ENCODE data around the gene PPP1CB.
A peak's percentile ranks its signal among the peaks of the same experiment; 100 is the strongest.

The PPP1CB gene

DNA sequence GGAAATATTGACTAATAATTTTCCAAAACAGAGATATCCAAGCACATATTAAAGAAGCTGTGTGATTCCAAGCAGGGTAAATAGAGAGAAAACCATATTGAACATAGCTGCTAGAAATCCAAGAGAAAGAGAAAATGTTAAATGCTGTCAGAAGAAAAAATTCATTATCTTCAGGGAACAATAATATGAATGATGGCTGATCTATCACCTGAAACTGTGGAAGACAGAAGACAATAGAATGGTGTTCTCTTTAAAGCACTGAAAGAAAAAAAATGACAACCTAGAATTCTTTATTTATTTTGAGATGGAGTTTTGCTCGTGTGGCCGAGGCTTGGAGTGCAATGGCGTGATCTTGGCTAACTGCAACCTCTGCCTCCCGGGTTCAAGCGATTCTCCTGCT lies 17.3 kb downstream of the PPP1CB start:
- Histone ChIP-seq H3K9me3 (ENCODE audit: control insufficient read depth, insufficient read depth, low read depth, low read length) (no peaks in the 10 kb centered on the region), H3K36me3 (ENCODE audit: control insufficient read depth in 2 of 2, insufficient read depth in 1 of 2, low read length in 2 of 2) (no peaks in the 10 kb centered on the region), H3K4me3 (ENCODE audit: low read depth, low read length) (no peak overlapping the region), H3K4me1 (ENCODE audit: control insufficient read depth, insufficient read depth, low read length) (no peaks in the 10 kb centered on the region), H3K27ac (ENCODE audit: extremely low read depth, low read depth, low read length) (no peak overlapping the region)
- TF ChIP-seq SETDB1 (IDR thresholded peaks at IDR 0.05; ENCODE audit: insufficient read length, low read length) = peak; percentile 26
- TF ChIP-seq, protein P1, sequence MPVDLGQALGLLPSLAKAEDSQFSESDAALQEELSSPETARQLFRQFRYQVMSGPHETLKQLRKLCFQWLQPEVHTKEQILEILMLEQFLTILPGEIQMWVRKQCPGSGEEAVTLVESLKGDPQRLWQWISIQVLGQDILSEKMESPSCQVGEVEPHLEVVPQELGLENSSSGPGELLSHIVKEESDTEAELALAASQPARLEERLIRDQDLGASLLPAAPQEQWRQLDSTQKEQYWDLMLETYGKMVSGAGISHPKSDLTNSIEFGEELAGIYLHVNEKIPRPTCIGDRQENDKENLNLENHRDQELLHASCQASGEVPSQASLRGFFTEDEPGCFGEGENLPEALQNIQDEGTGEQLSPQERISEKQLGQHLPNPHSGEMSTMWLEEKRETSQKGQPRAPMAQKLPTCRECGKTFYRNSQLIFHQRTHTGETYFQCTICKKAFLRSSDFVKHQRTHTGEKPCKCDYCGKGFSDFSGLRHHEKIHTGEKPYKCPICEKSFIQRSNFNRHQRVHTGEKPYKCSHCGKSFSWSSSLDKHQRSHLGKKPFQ (tag by site-specific recombination; IDR thresholded peaks at IDR 0.05) = no peak
- CTCF ChIA-PET = interaction anchor here (0.6 to 1.1 kb wide), 2 partner anchors 15 to 233 kb away, joined by 3 to 4 read pairs; no protein-coding TSS in a partner anchor
- POLR2A ChIA-PET = no interaction called here

DNA sequence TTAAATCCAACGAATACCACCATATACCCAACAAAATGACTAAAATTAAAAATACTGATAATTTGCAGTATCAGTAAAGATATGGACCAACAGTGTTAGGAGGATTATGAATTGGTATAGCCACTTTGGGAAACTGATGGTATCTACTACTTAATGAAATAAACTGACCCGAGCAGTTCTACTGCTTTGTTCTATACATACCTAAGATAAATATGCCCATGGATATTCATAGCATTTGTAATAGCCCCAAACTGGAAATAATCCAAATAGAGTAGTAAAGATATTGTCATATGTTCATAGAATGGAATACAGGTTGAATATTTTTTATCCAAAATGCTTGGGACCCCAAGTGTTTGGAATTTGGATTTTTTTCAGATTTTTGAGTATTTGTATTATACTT lies 20.7 kb downstream of the PPP1CB start:
- Histone ChIP-seq H3K27ac (ENCODE audit: extremely low read depth, low read depth, low read length) (no peak overlapping the region), H3K4me3 (ENCODE audit: low read depth, low read length) (no peak overlapping the region), H3K9me3 (ENCODE audit: control insufficient read depth, insufficient read depth, low read depth, low read length) (no peaks in the 10 kb centered on the region), H3K36me3 (ENCODE audit: control insufficient read depth in 2 of 2, insufficient read depth in 1 of 2, low read length in 2 of 2) (peaks cover 8% of the 10 kb centered on the region in 2 experiments), H3K4me1 (ENCODE audit: control insufficient read depth, insufficient read depth, low read length) (no peaks in the 10 kb centered on the region)
- no peak for TF ChIP-seq WT1 (tag by site-specific recombination; IDR thresholded peaks at IDR 0.05)
- no peak for TF ChIP-seq TCF7L2 (IDR thresholded peaks at IDR 0.05; ENCODE audit: borderline replicate concordance, low read depth, low read length)
- TF ChIP-seq ZNF600 (tag by site-specific recombination; IDR thresholded peaks at IDR 0.05) = no peak
- TF ChIP-seq, protein P2, sequence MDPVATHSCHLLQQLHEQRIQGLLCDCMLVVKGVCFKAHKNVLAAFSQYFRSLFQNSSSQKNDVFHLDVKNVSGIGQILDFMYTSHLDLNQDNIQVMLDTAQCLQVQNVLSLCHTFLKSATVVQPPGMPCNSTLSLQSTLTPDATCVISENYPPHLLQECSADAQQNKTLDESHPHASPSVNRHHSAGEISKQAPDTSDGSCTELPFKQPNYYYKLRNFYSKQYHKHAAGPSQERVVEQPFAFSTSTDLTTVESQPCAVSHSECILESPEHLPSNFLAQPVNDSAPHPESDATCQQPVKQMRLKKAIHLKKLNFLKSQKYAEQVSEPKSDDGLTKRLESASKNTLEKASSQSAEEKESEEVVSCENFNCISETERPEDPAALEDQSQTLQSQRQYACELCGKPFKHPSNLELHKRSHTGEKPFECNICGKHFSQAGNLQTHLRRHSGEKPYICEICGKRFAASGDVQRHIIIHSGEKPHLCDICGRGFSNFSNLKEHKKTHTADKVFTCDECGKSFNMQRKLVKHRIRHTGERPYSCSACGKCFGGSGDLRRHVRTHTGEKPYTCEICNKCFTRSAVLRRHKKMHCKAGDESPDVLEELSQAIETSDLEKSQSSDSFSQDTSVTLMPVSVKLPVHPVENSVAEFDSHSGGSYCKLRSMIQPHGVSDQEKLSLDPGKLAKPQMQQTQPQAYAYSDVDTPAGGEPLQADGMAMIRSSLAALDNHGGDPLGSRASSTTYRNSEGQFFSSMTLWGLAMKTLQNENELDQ (tag by site-specific recombination; IDR thresholded peaks at IDR 0.05; ENCODE audit: low read depth) = no peak
- TF ChIP-seq, protein P3, sequence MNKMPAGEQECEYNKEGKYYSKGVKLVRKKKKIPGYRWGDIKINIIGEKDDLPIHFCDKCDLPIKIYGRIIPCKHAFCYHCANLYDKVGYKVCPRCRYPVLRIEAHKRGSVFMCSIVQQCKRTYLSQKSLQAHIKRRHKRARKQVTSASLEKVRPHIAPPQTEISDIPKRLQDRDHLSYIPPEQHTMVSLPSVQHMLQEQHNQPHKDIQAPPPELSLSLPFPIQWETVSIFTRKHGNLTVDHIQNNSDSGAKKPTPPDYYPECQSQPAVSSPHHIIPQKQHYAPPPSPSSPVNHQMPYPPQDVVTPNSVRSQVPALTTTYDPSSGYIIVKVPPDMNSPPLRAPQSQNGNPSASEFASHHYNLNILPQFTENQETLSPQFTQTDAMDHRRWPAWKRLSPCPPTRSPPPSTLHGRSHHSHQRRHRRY (tag by site-specific recombination; IDR thresholded peaks at IDR 0.05) = no peak
- no peak for TF ChIP-seq ZNF341 (tag by site-specific recombination; IDR thresholded peaks at IDR 0.05; ENCODE audit: low read depth)
- no peak for TF ChIP-seq ZNF677 (tag by site-specific recombination; IDR thresholded peaks at IDR 0.05)
- no peak for TF ChIP-seq ZBTB20 (tag by site-specific recombination; IDR thresholded peaks at IDR 0.05)
- TF ChIP-seq, protein P4, sequence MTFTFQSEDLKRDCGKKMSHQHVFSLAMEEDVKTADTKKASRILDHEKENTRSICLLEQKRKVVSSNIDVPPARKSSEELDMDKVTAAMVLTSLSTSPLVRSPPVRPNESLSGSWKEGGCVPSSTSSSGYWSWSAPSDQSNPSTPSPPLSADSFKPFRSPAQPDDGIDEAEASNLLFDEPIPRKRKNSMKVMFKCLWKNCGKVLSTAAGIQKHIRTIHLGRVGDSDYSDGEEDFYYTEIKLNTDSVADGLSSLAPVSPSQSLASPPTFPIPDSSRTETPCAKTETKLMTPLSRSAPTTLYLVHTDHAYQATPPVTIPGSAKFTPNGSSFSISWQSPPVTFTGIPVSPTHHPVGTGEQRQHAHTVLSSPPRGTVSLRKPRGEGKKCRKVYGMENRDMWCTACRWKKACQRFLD (tag by site-specific recombination; IDR thresholded peaks at IDR 0.05) = no peak
- no peak for TF ChIP-seq ZNF426 (tag by site-specific recombination; IDR thresholded peaks at IDR 0.05)
- TF ChIP-seq, protein P5, sequence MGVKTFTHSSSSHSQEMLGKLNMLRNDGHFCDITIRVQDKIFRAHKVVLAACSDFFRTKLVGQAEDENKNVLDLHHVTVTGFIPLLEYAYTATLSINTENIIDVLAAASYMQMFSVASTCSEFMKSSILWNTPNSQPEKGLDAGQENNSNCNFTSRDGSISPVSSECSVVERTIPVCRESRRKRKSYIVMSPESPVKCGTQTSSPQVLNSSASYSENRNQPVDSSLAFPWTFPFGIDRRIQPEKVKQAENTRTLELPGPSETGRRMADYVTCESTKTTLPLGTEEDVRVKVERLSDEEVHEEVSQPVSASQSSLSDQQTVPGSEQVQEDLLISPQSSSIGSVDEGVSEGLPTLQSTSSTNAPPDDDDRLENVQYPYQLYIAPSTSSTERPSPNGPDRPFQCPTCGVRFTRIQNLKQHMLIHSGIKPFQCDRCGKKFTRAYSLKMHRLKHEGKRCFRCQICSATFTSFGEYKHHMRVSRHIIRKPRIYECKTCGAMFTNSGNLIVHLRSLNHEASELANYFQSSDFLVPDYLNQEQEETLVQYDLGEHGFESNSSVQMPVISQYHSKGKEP (tag by site-specific recombination; IDR thresholded peaks at IDR 0.05) = no peak
- TF ChIP-seq ZNF23 (tag by site-specific recombination; IDR thresholded peaks at IDR 0.05; ENCODE audit: borderline replicate concordance) = no peak
- TF ChIP-seq KLF16 (tag by site-specific recombination; IDR thresholded peaks at IDR 0.05) = no peak
- TF ChIP-seq, protein P6, sequence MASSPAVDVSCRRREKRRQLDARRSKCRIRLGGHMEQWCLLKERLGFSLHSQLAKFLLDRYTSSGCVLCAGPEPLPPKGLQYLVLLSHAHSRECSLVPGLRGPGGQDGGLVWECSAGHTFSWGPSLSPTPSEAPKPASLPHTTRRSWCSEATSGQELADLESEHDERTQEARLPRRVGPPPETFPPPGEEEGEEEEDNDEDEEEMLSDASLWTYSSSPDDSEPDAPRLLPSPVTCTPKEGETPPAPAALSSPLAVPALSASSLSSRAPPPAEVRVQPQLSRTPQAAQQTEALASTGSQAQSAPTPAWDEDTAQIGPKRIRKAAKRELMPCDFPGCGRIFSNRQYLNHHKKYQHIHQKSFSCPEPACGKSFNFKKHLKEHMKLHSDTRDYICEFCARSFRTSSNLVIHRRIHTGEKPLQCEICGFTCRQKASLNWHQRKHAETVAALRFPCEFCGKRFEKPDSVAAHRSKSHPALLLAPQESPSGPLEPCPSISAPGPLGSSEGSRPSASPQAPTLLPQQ (tag by site-specific recombination; IDR thresholded peaks at IDR 0.05) = no peak
- no peak for TF ChIP-seq SP2 (tag by site-specific recombination; IDR thresholded peaks at IDR 0.05)
- TF ChIP-seq ZNF391 (tag by site-specific recombination; IDR thresholded peaks at IDR 0.05; ENCODE audit: borderline replicate concordance, low read depth) = no peak
- TF ChIP-seq ZNF184 (tag by site-specific recombination; IDR thresholded peaks at IDR 0.05) = no peak
- TF ChIP-seq ZNF169 (tag by site-specific recombination; IDR thresholded peaks at IDR 0.05) = no peak
- TF ChIP-seq ZNF777 (tag by site-specific recombination; IDR thresholded peaks at IDR 0.05; ENCODE audit: borderline replicate concordance) = no peak
- no peak for TF ChIP-seq KLF7 (tag by site-specific recombination; IDR thresholded peaks at IDR 0.05; ENCODE audit: borderline replicate concordance)
- ChIA-PET CTCF (no interaction called here), POLR2A (no interaction called here)

All from HEK293 (cell line).